Measurements from ENCODE around the gene DST.
"Not testable (repeated sequence)": the region's sequence is repeated elsewhere in the genome, so short reads cannot be mapped to it uniquely, and the experiment has no call there.

Gene DST

GRCh38 chr6:56514395-56514794, 128.3 kb downstream of the DST start:
- no peak for DNase-seq

- no peak for DNase-seq
Observed at GRCh38 chr6:56513631-56514030, 129.1 kb downstream of the DST start.

GRCh38 chr6:56511591-56511990, 131.1 kb downstream of the DST start:
- DNase-seq, result no peak

GRCh38 chr6:56510984-56511531, 131.6 kb downstream of the DST start:
- peak; percentile 39 to 79 for DNase-seq

GRCh38 chr6:56509031-56509430, 133.7 kb downstream of the DST start:
- DNase-seq, result no peak

GRCh38 chr6:56507517-56507916, 135.2 kb downstream of the DST start:
- no peak for DNase-seq

- DNase-seq, result no peak
Observed at GRCh38 chr6:56505512-56506260, 137.0 kb downstream of the DST start.

GRCh38 chr6:56501993-56502392, 140.7 kb downstream of the DST start:
- DNase-seq, result no peak

GRCh38 chr6:56499095-56499494, 143.6 kb downstream of the DST start:
- no peak for DNase-seq

GRCh38 chr6:56497691-56498090, 145.0 kb downstream of the DST start:
- DNase-seq, result no peak

- DNase-seq, result no peak
Observed at GRCh38 chr6:56497240-56497639, 145.4 kb downstream of the DST start.

GRCh38 chr6:56496650-56497049, 146.0 kb downstream of the DST start:
- not testable (repeated sequence) for DNase-seq

GRCh38 chr6:56495654-56496053, 147.0 kb downstream of the DST start:
- no peak for DNase-seq

- DNase-seq, result no peak
Observed at GRCh38 chr6:56491606-56492328, 150.9 kb downstream of the DST start.

- DNase-seq, result no peak
Observed at GRCh38 chr6:56490993-56491392, 151.7 kb downstream of the DST start.

GRCh38 chr6:56489559-56489958, 153.1 kb downstream of the DST start:
- DNase-seq, result no peak

GRCh38 chr6:56488281-56488680, 154.4 kb downstream of the DST start:
- no peak for DNase-seq

- no peak for DNase-seq
Observed at GRCh38 chr6:56486681-56487080, 156.0 kb downstream of the DST start.

GRCh38 chr6:56484669-56485068, 158.0 kb downstream of the DST start:
- no peak for DNase-seq

- DNase-seq, result no peak
Observed at GRCh38 chr6:56483929-56484328, 158.8 kb downstream of the DST start.

GRCh38 chr6:56482525-56482924, 160.2 kb downstream of the DST start:
- no peak for DNase-seq

- no peak for DNase-seq
Observed at GRCh38 chr6:56481957-56482356, 160.7 kb downstream of the DST start.

GRCh38 chr6:56480654-56481337, 161.9 kb downstream of the DST start:
- DNase-seq, result no peak

GRCh38 chr6:56480246-56480645, 162.4 kb downstream of the DST start:
- no peak for DNase-seq
